DND-41 (cell line): ENCODE measurements around the gene STEAP4.

Source experiments
- CTCF ChIP-seq: IDR thresholded peaks from 2 replicates; pipeline ENCODE4 v1.5.1; 2012; ENCODE audit warnings: borderline replicate concordance, low read length, moderate library complexity, mild to moderate bottlenecking; ENCODE audit not compliant: poor library complexity, severe bottlenecking; ENCODE audit errors: extremely low read depth
- EZH2 ChIP-seq: IDR thresholded peaks from 3 replicates; pipeline ENCODE4 v1.6.1; 2012; ENCODE audit warnings: borderline replicate concordance, low read depth, mild to moderate bottlenecking, moderate library complexity, low read length, inconsistent platforms; ENCODE audit not compliant: severe bottlenecking

- TF ChIP-seq CTCF (no peak), EZH2 (no peak)
Observed at GRCh38 chr7:88281749-88282148, 24.9 kb downstream of the STEAP4 start.
